ENCODE results near the gene MMP2.

MMP2 gene

GRCh38 chr16:55494994-55495421 is 16.0 kb downstream of the MMP2 start:
- no peak for DNase-seq (ENCODE audit: low spot score)

- no peak for DNase-seq (ENCODE audit: low spot score)
Observed at GRCh38 chr16:55495616-55496289, 16.8 kb downstream of the MMP2 start.

DNA sequence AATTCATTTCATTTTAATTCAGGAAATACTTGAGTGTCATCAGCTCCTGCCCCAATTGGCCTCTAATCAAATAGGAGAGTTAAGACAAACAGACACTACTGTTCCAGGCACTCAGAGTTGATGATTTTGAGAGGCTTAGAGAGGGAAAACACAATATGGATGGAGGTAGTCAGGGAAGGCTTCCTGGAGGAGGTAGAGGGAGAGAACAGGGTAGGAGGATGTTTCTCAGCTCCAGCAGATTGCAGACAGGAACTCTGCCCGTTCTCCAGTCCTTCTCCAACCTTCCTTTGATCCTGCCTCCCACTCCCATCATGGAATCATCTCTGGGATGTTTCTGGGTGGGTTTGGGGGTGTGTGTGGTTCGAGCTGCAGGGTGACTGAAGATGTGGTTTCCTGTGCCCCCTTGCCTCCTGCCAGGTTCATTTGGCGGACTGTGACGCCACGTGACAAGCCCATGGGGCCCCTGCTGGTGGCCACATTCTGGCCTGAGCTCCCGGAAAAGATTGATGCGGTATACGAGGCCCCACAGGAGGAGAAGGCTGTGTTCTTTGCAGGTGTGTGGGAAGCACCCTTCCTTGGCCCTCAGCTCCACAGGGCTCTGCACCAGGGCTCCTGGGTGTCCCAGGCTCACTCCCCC is 17.6 kb downstream of the MMP2 start:
- DNase-seq (ENCODE audit: low spot score) = no peak

DNA sequence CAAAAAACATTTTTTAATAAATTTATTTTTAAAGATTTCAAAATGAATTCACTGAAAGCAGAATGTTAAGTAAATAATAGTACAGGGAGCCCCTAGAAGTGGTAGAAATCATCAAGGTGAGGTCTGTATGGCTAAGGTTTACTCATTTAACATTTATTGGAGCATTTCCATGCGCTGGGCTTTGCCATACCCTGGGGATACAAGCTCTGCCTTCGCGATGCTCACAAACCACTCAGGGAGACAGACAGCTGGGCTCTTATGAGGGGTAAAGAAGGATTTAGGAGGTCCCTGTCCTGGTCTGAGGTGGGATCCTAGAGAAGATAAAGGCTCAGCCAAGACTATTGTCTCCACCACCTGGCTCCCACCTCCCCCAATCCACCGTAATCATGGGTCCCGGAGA is 18.6 kb downstream of the MMP2 start:
- no peak for DNase-seq (ENCODE audit: low spot score)

- no peak for DNase-seq (ENCODE audit: low spot score)
Observed at GRCh38 chr16:55498101-55498500, 19.1 kb downstream of the MMP2 start.

DNA sequence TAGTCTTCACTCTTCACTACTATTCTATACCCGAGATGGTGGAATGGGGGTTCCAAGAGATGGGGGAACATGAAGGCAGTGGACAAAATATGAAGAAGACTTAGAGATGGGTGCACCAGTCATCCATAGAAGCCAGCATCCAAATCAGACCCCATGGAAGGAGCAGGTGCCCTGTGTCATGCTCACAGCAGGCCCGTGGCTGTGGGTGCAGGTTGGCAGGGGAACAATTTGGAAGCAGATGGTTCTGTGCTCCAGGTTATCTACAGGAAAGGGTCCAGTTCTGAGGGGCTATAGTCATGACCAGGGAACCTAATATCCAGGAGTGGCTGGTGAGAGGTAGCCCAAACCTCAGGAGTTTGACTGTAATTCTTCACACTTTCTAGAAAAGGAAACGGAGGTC is 20.3 kb downstream of the MMP2 start:
- peak; percentile 29 for DNase-seq (ENCODE audit: low spot score)

- peak; percentile 58 for DNase-seq (ENCODE audit: low spot score)
Observed at GRCh38 chr16:55499951-55500529, 21.0 kb downstream of the MMP2 start.

- DNase-seq (ENCODE audit: low spot score) = no peak
Observed at GRCh38 chr16:55500530-55501011, 21.6 kb downstream of the MMP2 start.

GRCh38 chr16:55501549-55502322 is 22.7 kb downstream of the MMP2 start:
- DNase-seq (ENCODE audit: low spot score) = no peak

DNA sequence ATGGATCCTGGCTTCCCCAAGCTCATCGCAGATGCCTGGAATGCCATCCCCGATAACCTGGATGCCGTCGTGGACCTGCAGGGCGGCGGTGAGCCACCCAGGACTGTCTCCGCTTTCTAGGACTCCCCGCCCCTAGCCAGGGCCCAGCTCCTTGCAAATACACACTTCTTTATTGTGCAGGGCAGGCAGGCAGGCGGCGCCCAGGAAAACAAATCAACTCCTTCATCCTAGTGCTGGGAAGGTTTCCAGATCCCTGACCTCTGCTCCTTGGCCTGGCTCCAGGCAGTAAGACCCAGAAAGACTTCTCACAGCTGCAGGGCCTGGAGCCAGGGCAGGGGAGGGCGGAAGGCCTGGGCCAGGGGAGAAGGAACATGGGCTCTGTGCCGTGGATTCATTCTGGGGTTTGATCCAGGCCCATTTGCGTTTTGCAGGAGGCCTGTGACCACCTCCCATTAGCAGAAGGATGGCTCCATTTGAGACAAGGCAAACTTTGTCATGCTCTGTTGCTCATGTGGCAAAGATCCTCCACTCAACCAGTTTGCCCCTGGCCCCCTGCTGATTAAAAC is 23.9 kb downstream of the MMP2 start:
- DNase-seq (ENCODE audit: low spot score) = peak; percentile 72

DNA sequence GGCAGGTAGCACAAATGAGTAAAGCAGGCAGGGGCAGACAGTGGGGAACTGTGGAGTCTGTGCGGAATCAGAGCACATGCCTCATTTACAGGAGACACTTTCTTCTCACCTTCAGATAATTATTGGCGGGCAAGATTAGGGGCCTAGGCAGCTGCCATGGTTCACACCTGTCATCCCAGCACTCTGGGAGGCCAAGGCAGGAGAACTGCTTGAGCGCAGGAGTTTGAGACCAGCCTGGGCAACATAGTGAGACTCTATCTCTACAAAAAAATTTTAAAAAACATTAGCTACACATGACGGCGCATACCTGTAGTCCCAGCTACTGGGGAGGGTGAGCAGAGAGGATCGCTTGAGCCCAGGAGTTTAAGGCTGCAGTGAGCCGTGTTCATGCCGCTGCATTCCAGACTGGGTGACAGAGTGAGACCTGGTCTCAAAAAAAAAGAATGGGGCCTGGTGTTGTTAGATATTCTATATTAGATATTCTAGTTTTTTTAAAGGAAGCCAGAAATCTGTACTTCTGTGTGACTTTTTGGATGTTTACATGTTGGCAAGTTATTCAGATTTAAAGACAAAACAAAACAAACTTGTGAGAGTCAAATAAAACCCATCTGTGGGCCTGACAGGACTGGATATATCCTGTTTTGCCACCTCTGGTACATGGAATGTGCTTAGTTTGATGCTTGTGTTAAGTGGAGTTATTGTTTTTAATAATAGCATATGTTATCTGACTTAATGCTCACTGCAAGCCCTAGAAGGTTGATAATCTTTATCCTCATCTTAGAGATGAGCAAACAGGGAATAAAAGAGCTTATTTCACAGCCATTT is 24.9 kb downstream of the MMP2 start:
- no peak for DNase-seq (ENCODE audit: low spot score)

DNA sequence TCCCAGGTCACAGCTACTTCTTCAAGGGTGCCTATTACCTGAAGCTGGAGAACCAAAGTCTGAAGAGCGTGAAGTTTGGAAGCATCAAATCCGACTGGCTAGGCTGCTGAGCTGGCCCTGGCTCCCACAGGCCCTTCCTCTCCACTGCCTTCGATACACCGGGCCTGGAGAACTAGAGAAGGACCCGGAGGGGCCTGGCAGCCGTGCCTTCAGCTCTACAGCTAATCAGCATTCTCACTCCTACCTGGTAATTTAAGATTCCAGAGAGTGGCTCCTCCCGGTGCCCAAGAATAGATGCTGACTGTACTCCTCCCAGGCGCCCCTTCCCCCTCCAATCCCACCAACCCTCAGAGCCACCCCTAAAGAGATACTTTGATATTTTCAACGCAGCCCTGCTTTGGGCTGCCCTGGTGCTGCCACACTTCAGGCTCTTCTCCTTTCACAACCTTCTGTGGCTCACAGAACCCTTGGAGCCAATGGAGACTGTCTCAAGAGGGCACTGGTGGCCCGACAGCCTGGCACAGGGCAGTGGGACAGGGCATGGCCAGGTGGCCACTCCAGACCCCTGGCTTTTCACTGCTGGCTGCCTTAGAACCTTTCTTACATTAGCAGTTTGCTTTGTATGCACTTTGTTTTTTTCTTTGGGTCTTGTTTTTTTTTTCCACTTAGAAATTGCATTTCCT is 26.5 kb downstream of the MMP2 start:
- no peak for DNase-seq (ENCODE audit: low spot score)

- no peak for DNase-seq (ENCODE audit: low spot score)
Observed at GRCh38 chr16:55506083-55506482, 27.1 kb downstream of the MMP2 start.

GRCh38 chr16:55506708-55507107 is 27.7 kb downstream of the MMP2 start:
- DNase-seq (ENCODE audit: low spot score) = no peak

- no peak for DNase-seq (ENCODE audit: low spot score)
Observed at GRCh38 chr16:55508271-55508921, 29.4 kb downstream of the MMP2 start.

- peak; percentile 93 for DNase-seq (ENCODE audit: low spot score)
Observed at GRCh38 chr16:55508941-55509931, 30.2 kb downstream of the MMP2 start, which contains the start of gene LPCAT2. Gene LPCAT2 (plus strand): TSS chr16:55509072. CDS start chr16:55509182, 110 bp downstream.

- no peak for DNase-seq (ENCODE audit: low spot score)
Observed at GRCh38 chr16:55510185-55510805, 31.3 kb downstream of the MMP2 start.

GRCh38 chr16:55512941-55513340 is 33.9 kb downstream of the MMP2 start:
- no peak for DNase-seq (ENCODE audit: low spot score)
